Activated CD4-positive, alpha-beta T cell treated with anti-CD3 and anti-CD28 coated beads, Interleukin-2, amount 50 U/mL, for 1 hour (primary cell): ENCODE results near the gene DDX11.
A peak's percentile ranks its signal among the peaks of the same experiment; 100 is the strongest.
"Not testable (repeated sequence)": the region's sequence is repeated elsewhere in the genome, so short reads cannot be mapped to it uniquely, and the experiment has no call there.

Source experiments
- DNase-seq: peaks from one replicate; pipeline ENCODE4 v3.0.0-alpha.2; 2020

Gene DDX11

DNA sequence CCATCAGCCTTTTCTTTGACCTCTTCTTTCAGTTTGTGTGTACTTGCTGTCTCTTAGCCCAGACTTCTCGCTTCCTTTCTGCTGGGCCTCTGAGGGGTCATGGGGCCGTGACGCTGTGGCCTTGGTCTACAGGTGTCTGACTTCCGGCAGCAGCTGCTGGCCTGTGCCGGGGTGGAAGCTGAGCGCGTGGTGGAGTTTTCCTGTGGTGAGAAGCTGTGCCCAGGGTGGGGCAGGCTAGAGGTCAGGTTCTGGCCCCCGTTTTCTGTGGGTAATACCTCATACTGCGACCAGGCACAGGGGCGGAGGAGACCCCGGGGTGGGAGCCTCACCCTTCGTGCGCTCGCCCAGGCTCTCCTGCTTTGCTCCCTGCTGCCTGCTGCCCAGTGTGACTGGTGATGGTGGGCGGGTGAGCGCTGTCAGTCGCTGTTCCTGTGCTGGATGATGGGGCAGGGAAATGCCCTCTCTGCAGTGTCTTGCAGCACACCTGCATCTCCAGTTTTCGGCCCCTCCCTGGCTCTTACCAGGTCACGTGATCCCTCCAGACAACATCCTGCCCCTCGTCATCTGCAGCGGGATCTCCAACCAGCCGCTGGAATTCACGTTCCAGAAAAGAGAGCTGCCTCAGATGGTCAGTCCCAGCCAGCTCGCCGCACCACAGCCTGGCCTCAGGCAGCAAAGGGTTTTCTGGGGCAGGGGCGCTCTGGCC lies 27.0 kb downstream of the DDX11 start:
- DNase-seq, result not testable (repeated sequence)

DNA sequence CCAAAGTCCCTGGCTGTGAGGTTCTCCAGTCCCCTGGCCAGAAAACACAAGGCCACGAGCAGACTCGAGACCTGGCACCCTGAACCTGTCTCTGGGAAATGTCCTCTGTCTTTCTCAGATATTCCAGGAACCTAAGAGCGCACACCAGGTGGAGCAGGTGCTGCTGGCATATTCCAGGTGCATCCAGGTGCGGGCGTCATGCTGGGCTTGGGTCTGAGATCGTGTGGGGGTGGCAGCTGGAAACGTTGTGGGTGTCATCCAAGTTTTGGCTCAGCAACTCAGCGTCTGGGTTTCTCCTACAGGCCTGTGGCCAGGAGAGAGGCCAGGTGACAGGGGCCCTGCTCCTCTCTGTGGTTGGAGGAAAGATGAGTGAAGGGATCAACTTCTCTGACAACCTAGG lies 28.5 kb downstream of the DDX11 start:
- DNase-seq, result not testable (repeated sequence)

- DNase-seq, result not testable (repeated sequence)
These were observed 28.9 kb downstream of the DDX11 start for GRCh38 chr12:31102596-31102995.

DNA sequence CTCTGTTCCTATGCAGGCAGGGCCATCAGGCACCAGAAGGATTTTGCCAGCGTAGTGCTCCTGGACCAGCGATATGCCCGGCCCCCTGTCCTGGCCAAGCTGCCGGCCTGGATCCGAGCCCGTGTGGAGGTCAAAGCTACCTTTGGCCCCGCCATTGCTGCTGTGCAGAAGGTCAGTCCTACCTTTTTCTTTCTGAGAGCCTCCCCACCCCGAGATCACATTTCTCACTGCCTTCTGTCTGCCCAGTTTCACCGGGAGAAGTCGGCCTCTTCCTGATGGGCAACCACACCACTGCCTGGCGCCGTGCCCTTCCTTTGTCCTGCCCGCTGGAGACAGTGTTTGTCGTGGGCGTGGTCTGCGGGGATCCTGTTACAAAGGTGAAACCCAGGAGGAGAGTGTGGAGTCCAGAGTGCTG lies 29.9 kb downstream of the DDX11 start:
- not testable (repeated sequence) for DNase-seq

GRCh38 chr12:31104220-31104619 lies 30.6 kb downstream of the DDX11 start:
- DNase-seq, result not testable (repeated sequence)

DNA sequence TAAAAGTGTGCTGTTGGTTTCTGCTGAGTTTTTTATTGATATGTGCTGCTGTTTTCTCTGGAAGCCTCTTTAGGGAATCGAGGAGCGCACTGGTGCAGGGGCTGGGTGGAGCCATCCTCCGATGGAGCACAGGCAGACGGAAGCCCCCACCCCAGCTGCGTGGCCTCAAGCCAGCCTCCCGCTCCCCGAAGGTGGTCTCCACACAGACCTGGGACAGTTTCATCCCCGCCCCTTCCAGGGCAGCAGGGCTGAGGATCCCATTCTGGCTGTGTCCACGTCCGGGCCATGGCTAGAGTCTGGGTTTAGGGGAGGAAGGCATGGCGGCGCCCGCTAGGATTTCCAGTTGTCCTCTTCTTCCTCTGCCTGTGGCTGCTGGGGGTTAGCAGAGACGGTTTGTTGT lies 31.1 kb downstream of the DDX11 start:
- DNase-seq, result not testable (repeated sequence)

GRCh38 chr12:31105668-31106067 lies 32.0 kb downstream of the DDX11 start:
- DNase-seq, result no peak

DNA sequence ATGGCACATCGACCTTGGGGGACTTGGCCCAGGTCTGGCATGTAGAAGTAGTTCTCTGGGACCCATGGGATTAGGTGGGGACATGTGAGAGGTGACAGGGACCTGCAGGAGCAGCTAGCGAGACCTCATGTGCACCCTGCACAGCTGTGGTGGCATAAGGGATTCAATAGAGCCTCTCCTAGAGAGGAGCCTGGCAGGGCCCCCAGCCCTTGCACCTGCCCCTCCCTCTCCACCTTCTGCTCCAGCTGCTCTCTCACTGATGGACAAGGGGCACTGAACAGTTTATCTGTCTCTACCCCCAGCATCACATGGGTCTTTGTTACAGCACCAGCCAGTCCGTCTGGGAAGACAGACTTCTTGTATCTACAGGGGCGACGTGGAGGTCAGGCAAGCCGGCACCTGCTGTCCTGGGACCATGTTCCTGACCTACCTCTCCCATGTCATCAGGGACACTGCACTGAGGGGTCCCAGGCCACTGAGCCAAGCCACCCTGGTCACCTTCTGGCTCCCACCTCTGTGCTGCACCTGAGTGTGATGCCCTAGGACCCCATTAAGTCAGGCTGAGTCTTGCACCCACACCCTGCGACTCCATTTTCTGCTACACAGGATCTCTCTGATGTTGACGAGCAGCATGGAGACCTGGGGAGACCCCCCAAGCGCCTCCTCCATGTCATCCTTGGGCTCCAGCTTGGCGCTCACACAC lies 32.6 kb downstream of the DDX11 start:
- no peak for DNase-seq

DNA sequence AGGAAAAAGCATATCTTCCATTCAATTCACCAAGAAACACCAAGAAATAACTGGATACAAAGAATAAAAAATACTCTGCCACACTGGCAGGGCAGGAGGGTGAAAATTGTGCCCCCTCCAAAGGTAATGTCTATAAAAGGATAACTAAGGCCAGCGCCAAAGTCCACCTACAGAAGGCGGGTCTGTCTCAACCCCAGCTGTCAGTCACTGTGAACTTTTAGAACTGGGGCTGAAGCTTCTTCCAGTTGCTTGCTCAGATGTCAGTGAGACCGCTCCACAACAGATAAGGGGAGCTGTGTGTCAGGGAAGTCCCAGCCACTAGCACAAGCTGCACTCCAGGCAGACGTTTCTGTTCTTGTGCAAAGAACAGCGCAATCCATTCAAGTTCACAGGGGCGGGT lies 36.1 kb downstream of the DDX11 start:
- not testable (repeated sequence) for DNase-seq

DNA sequence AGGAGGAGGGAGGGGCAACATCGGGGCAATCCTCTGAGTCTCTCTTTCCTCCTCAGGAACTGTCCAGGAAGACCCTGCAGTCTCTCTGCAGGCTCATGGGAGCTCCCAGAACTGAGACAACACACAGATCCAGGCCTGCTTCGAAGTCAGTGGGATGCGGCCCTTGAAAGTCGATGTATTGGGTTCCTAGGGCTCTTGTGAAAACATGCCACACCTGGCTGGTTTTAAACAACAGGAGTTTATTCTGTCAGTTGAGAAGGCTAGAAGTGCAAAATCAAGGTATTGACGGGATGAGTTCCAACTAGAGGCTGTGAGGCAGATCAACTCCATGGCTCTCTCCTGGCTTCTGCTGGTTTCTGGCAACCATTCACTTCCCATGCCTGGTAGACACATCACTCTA lies 36.6 kb downstream of the DDX11 start:
- not testable (repeated sequence) for DNase-seq

DNA sequence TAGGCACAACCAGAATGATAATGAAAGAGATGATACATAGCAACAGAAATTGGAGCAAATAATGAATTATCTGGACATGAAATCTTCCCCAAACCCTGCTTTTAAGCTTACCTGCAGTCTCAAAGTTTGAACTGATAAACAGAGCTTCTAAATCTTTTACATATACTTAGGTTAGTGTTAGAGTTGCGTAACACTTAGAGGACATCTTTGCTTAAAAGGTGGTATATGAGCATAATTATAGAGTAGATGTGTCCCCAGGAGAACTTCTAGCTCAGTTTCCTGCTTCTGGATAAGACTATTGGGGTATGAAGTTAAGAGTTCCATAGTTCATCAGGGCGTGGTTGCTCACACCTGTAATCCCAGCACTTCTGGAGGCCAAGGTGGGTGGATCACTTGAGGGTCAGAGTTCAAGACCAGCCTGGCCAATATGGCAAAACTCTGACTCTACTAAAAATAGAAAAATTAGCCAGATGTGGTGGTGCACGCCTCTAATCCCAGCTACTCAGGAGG lies 41.5 kb downstream of the DDX11 start:
- DNase-seq, result not testable (repeated sequence)

DNA sequence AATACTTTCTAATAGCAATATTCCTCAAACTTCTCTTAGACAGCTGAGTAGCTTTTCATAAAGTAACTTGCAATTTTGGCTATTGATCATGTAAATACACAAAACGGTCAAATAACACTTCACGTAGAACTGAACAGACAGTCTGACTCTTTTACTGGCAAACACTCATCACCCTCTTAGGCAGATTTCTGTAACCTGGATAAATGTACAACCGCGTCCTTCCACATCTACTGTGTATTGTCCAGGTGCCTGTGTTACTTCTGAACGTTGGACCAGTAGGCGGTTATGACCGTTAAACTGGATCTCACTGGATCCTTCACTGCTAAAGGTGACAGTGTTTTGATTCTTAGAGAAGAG lies 43.2 kb downstream of the DDX11 start:
- not testable (repeated sequence) for DNase-seq

GRCh38 chr12:31117203-31118011 lies 43.7 kb downstream of the DDX11 start:
- DNase-seq, result peak; percentile 59

DNA sequence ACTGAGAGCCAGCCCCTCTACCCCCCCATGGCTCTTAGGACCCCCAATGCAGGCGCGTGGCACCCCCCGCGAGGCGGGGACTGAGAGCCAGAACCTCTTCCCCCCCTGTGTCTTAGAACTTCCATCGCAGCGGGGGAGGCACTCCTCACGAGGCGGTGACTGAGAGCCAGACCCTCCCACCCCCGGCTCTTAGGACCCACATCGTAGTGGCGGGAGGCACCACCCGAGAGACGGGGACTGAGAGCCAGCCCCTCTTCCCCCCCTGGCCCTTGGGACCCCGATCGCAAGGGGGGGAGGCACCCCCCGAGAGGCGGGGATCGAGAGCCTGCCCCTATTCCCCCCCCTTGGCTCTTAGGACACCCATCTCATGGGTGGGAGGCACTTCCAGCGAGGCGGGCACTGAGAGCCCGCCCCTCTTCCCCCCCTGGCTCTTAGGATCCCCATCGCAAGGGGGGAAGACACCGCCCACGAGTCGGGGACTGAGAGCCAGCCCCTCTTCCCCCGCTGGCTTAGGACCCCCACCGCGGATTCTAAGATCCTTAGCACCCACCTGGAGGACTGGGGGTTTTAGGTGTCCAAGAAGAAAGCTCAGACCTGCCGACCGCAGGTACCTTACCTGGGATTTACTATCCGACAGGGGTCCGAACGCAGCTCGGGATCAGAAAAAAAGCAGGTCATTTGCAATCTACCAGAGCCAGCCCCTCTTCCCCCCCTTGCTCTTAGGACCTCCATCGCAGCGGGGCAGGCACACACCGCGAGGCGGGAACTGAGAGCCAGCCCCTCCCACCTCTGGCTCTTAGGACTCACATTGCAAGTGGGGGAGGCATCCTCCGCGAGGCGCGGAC lies 44.9 kb downstream of the DDX11 start:
- DNase-seq, result no peak

GRCh38 chr12:31119192-31119802 lies 45.6 kb downstream of the DDX11 start:
- DNase-seq, result no peak

DNA sequence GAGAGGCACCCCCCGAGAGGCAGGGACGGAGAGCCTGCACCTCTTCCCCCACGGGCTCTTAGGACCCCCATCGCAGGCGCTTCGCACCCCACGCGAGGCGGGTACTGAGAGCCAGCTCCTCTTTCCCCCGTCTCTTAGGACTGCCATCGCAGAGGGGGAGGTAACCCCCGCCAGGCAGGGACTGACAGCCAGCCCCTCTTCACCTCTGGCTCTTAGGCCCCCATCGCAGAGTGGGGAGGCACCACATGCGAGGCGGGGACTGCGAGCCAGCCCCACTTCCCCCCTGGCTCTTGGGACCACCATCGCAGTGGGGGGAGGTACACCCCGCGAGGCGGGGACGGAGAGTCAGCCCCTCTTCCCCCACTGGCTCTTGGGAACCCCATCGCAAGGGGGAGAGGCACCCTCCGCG lies 46.1 kb downstream of the DDX11 start:
- no peak for DNase-seq

DNA sequence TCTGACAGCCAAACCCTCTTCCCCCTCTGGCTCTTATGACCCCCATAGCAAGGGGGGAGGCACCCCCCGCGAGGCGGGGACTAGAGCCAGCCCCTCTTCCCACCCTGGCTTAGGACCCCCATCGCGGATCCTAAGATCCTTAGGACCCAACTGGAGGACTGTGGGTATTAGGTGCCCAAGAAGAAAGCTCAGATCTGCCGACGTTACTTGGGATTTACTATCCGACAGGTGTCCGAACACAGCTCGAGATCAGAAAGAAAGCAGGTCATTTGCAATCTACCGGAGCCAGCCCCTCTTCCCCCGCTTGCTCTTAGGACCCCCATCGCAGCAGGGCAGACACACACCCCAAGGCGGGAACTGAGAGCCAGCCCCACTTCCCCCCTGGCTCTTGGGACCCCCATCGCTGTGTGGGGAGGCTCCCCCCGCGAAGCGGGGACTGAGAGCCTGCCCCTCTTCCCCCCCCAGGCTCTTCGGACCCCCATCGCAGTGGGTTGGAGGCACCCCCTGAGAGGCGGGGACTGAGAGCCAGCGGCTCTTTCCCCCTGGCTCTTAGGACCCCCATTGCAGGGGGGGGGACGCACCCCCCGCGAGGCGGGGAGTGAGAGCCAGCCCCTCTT lies 46.8 kb downstream of the DDX11 start:
- DNase-seq, result no peak

DNA sequence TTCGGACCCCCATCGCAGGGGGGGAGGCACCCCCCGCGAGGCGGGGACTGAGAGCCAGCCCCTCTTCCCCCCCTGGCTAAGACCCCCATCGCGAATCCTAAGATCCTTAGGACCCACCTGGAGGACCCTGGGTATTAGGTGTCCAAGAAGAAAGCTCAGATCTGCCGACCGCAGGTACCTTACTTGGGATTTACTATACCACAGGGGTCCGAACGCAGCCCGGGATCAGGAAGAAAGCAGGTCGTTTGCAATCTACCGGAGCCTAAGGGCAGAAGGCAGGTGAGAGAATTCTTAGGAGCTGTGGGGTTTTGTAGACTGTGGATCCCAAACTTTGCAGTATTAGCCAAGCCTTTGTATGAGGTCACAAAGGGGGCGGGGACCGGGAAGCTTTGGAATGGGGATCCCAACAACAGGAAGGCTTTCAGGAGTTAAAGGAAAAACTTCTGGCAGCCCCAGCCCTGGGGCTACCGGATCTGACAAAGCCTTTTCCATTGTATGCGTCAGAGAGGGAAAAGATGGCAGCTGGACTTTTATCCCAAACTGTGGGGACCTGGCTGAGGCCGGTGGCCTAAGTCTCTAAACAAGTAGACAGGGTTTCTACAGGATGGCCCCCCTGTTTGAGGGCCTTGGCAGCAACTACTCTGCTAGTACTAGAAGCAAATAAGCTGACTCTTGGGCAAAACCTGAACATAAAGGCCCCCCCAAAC lies 47.5 kb downstream of the DDX11 start:
- DNase-seq, result not testable (repeated sequence)

- no peak for DNase-seq
These were observed 48.8 kb downstream of the DDX11 start for GRCh38 chr12:31122481-31122880.

DNA sequence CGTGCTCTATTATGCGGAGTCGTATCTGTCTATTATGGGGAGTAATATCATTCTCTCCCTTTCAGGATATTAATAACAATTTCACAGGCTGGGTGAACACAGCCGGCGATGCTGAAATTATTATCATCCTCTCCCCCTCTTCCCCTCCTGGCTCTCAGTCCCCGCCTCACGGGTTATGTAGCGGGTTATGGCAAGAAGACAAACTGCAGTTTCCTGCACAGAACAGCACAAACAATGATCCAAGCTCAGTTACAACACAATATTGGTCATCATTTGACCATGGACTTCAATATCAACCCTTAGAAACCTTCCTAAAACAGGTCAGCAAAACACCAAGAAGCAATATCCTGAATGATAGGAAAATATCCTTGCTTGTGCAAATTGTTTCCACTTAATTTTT lies 50.5 kb downstream of the DDX11 start:
- not testable (repeated sequence) for DNase-seq

DNA sequence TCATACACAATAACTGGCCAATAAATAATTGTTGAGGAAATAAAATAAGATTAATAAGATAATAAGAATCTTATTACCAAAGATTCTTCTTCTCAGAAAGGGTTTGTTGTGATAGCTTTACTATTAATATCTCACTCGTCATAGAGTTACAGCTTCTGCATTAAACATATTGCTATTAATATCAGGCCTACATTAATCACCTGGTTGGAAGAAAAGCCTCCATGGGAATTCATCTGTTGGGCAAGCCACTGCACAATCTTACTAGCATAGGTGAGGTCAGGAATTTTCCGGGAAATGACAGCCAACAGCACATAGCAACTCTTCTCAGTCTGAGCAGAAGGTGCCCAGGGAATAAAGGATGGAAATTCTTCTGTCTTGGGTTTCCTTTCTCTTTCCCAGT lies 51.5 kb downstream of the DDX11 start:
- not testable (repeated sequence) for DNase-seq
